ELF-1 (cell line): Measurements from ENCODE around the gene HSPA4.
"Not testable (repeated sequence)": the region's sequence is repeated elsewhere in the genome, so short reads cannot be mapped to it uniquely, and the experiment has no call there.

Source experiments
- DNase-seq: peaks from one replicate; pipeline ENCODE4 v3.0.0-alpha.2; 2016; ENCODE audit warnings: low read depth, low spot score

The HSPA4 gene

DNA sequence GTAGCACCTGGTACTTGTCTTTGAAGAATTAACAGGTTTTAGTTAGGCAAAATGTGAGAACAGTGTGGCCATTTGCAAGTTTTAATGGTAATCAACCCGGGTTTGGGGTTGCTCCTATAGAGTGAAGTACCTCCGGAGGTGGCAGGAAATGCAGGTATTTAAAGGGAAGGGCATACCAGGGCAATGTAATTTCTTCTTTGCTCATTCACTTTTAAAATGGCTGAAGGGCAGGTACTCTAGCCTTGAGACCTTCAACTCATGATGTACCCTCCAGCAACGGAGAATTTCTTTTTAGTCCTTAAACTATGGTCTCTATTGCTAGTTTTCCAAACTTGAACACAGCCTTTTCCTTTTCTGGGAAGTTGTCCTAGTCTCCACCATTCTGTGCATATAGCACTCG, 1.3 kb upstream of the HSPA4 start:
- no peak for DNase-seq

- DNase-seq, result no peak
These were observed 712 bp upstream of the HSPA4 start for GRCh38 chr5:133051061-133051541.

- peak; percentile 75 for DNase-seq
These were observed 733 bp downstream of the HSPA4 start for GRCh38 chr5:133052317-133053175.

GRCh38 chr5:133053448-133053847, 1.6 kb downstream of the HSPA4 start:
- peak; percentile 45 for DNase-seq

GRCh38 chr5:133054697-133055471, 3.1 kb downstream of the HSPA4 start:
- DNase-seq, result no peak

GRCh38 chr5:133056891-133057290, 5.1 kb downstream of the HSPA4 start:
- no peak for DNase-seq

DNA sequence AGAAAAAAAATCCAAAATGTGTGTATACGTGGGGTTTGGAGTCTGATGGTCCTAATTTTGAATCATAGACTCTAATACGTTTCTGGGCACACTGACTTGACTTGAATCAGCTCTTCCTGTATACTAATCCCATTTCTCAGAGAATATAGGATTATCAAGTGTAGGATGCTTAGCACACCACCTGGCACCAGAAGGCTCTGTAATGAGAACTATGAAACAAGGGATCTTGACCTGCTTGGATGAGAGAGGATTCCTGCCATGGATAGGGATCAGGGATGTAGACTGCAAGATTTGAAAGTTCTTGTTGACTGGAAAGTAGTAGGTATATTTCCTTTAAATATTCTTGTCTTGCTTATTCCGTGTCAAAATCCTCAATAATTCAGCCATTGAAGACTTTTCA, 7.8 kb downstream of the HSPA4 start:
- no peak for DNase-seq

DNA sequence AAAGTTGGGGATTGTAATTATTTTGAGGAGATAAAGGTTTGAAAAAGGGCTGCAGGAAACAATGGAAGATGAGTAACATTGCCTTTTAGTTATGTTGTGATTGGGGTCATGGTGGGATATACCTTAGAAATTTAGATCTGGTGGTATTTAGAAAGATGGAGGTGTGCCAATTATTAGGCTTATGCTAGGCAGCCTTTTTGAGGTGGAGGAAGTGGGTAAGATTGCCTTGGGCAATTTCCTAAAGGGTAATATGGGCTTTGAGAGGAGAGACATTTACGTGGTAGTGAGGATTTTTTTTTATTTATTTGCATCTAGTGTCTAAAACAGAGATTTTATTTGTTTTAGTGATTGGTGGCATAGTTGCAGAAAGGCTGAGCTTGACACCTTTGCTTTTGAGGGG, 10.5 kb downstream of the HSPA4 start:
- DNase-seq, result no peak

DNA sequence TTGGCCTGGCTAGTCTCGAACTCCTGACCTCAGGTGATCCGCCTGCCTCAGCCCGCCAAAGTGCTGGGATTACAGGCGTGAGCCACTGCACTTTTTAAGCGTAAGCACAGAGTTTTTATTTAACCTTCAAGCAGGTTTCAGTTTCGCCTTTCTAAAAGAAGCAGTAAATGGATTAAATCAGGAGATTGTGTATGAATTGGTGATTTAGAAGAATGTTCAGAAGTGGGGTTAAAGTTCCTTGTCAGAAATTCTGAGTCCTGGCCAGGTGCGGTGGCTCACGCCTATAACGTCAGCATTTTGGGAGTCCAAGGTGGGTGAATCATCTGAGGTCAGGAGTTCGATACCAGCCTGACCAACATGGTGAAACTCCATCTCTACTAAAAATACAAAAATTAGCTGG, 12.2 kb downstream of the HSPA4 start:
- no peak for DNase-seq

DNA sequence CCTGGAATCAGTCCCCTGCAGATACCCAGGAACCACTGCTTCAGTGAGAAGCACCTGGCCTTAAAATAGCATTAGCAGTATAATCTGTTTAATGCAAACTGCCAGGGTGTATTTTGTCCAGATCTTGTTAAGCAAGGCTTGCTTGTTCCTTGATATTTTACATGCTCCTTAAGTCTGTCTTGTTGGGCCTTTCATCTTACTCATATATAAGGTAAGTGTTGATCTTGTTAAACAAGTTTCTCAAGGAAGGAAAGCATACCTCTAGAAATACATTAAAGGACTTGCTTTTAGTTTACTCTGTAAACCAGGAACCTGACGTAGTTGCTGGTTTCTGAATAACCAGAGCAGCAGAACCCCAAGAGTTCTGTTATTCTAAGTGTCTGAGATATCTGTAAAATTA, 13.7 kb downstream of the HSPA4 start:
- no peak for DNase-seq

DNA sequence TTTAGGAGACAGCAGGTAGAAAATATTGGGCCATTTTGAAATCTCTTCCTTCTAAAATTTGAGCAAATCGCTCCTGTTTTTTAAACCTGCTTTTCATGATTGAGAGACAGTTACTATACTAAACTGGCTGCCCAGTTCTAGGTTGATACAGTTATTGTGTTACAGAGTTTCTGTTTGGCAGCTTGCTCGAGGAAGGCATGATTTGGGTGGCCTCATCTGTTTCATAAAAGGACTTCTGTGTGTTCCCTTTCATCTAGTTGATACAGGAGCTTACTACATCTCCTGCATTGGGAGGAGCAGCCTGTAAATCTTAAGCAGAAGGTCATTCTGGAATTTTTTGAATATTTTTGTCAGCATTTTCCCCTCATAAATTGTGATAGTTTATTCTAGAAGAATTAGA, 14.2 kb downstream of the HSPA4 start:
- no peak for DNase-seq

- no peak for DNase-seq
These were observed 20.2 kb downstream of the HSPA4 start for GRCh38 chr5:133072021-133072420.

- DNase-seq, result no peak
These were observed 24.0 kb downstream of the HSPA4 start for GRCh38 chr5:133075572-133076536.

GRCh38 chr5:133079048-133079447, 27.2 kb downstream of the HSPA4 start:
- DNase-seq, result no peak

DNA sequence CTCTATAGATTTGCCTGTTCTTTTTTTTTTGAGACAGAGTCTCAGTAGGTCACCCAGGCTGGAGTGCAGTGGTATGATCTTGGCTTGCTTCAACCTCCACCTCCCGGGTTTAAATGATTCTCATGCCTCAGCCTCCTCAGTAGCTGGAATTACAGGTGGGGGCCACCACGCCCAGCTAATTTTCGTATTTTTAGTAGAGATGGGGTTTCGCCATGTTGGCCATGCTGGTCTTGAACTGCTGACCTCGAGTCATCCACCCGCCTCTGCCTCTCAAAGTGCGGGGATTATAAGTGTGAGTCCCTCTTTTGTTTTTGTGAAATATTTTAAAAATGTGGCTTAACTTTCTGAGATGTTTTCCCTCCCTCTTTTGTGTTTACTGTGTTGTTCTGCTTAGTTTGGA, 29.2 kb downstream of the HSPA4 start:
- DNase-seq, result no peak

DNA sequence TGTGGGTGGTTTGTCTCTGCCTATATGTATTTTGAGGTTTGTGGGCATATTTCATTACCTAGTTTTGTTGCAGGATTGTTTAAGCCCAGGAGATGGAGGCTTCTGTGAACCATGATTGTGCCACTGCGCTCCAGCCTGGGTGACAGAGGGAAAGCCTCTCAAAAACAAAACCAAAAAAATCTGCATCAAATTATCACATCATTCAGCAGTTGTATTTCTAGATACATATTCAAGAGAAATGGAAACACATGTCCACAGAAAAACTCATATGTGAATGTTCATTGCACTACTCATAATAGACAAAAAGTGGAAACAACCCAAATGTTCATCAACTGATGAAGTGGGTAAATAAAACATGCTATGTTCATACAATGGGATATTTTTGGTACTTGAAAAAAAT, 29.9 kb downstream of the HSPA4 start:
- no peak for DNase-seq

DNA sequence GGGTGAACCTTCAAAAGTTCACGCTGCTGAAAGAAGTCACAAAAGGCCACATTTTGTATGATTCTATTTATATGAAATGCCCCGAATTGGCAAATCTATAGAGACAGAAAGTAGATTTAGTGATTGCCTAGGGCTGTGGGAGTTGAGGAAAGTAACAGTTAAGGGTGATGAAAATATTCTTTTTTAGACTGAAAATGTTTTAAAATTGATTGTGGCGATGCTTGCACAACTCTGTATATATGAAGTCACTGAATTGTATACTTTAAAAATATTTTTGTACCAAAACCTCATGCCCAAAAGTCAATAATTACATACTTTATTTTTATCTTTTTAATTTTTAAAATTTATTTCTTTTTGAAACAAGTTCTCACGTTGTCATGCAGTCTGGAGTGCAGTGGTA, 30.3 kb downstream of the HSPA4 start:
- no peak for DNase-seq

- DNase-seq, result no peak
These were observed 32.1 kb downstream of the HSPA4 start for GRCh38 chr5:133083901-133084300.

DNA sequence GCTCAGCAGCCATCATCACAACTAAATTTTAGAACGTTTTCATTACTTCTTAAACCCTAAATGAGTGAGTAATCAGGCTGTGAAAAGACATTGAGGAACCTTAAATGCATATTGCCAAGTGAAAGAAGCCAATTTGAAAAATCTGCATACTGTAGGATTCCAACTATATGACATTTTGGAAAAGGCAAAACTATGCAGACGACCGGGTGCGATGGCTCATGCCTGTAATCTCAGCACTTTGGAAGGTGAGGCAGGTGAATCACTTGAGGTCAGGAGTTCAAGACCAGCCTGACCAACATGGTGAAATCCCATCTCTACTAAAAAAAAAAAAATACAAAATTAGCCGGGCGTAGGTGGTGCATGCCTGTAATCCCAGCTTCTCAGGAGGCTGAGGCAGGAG, 33.4 kb downstream of the HSPA4 start:
- DNase-seq, result not testable (repeated sequence)

DNA sequence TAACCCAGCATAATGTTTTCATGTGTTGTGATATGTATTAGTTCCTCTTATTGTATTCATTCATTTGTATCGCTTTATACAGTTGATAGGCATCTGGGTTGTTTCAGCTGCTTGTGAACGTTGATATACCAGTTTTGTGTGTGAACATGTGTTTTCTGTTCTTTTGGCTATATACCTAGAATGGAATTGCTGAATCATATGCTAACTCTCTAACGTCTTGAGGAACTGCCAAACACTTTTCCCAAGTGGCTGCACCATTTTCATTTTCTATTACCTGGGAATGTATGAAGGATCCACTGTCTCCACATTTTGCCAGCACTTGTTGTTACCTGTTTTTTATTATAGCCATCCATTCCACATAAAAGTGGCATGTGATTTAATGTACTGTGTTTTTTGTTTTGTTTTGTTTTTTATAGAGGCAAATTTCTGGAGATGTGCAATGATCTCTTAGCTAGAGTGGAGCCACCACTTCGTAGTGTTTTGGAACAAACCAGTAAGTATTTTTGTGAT, 34.6 kb downstream of the HSPA4 start:
- no peak for DNase-seq

- DNase-seq, result no peak
These were observed 36.3 kb downstream of the HSPA4 start for GRCh38 chr5:133088064-133088463.
